ENCODE results near the gene OR5B2.
"Not testable (repeated sequence)": the region's sequence is repeated elsewhere in the genome, so short reads cannot be mapped to it uniquely, and the experiment has no call there.

The OR5B2 gene

GRCh38 chr11:58428021-58428420, at the start of gene OR5B2:
TSS of gene OR5B2 (minus strand) at chr11:58428121. CDS start at chr11:58423261, 4,860 bp downstream.
- no peak for DNase-seq

DNA sequence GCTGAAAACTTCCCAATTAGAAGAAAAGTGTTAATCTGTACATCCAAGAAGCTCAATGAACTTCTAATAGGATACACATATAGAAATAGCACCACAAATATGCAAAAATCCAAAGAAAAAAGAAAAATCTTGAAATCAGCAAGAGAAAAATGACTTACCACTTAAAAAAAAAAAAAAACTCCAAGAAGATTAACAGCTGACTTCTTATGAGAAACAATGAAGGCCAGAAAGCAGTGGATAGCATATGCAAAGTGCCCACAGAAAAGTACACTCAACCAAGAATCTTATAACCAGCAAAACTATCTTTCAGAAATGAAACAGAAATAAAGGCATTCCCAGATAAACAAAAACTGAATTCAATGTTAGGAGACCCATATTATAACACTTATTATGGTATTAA, 44.0 kb upstream of the OR5B2 start:
- DNase-seq: no peak

DNA sequence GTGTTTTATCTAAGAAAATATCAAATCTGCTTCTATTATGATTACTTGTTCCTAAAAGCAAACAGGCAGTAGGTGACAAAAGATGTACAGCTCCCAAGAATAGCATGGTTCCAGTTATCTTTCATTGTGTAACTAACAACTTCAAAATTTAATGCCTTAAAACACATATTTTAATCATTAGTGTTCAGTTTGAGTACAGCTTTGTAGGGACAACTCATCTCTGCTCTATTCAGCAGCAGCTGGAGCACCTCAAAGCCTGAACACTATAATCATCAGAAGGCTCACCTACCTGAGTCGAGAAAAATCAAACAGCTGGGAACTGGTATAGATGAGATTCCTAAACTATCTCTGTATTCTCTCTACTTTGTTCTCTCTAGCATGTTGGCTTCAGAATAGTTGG, 38.4 kb upstream of the OR5B2 start:
- DNase-seq: no peak

- no peak for DNase-seq
These were observed 37.8 kb upstream of the OR5B2 start for GRCh38 chr11:58465690-58466089.

GRCh38 chr11:58451585-58451984, 23.7 kb upstream of the OR5B2 start:
- DNase-seq: no peak

GRCh38 chr11:58446294-58446693, 18.4 kb upstream of the OR5B2 start:
- no peak for DNase-seq

- no peak for DNase-seq
These were observed 16.4 kb upstream of the OR5B2 start for GRCh38 chr11:58444300-58444699.

GRCh38 chr11:58442136-58442535, 14.2 kb upstream of the OR5B2 start, which contains the start of gene OR5B12:
TSS of gene OR5B12 (minus strand) at chr11:58442236. CDS start at chr11:58440151, 2,085 bp downstream.
- DNase-seq: no peak

DNA sequence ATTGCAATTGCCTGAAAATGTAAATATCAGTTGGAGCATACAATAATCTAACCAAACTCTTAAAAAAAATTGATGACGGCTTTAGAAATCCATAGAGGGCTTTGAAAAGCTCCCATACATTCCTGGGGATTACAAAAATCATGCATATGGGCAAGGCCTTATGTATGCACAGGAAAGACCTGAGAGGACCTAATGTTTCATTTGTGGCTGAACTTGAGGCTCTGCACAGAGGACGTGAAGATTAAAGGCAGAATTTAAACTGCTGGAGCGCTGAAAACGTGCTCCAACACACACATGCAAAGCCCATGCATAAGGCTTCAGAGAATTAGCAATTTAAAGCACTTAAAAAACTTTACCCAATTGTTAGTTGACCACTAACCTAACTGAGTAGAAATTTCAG, 10.6 kb upstream of the OR5B2 start:
- no peak for DNase-seq

- no peak for DNase-seq
These were observed 6.3 kb upstream of the OR5B2 start for GRCh38 chr11:58434217-58434616.

DNA sequence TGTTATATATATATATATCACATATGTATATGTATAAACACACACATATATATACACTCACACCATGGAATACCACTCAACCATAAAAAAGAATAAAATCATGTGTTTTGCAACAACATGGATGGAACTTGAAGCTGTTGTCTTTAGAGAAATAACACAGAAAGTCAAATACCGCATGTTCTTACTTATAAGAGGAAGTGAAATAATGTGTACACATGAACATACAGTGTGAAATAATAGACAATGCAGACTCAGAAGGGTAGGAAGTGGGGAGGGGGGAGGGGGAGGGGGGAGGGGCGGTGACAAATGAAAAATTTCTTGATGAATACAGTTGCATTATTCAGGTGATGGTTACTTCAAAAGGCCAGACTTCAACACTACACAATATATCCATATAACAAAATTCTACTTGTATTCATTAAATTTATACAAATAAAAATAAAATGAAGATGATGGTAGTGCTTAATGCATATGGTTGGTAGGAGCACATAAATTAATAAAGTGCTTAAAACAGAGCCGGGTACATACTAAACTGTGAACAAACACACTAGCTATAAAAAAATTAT, 5.8 kb upstream of the OR5B2 start:
- no peak for DNase-seq

GRCh38 chr11:58429273-58429672, 1.4 kb upstream of the OR5B2 start:
- no peak for DNase-seq

DNA sequence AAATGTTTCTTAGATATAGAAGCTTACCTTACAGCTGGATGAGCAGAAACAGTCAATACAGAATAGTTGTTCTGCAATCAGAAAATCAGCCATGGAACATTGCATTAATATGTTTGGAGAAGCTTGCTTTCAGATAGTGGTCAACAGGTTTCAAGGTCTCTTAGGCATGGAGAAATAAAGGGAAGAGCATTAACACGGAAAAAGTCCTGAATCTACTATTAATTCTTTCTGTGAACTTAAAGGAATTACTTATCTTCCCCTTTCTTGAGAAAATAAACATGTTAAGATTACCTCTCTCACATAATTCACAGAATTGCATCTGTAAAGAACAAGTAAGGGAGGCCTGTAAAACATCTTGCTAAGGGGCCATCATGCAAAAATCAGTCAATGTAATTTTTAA, 21.1 kb downstream of the OR5B2 start, which contains the start of gene OR5B3:
Gene OR5B3, minus strand, starts transcription at position 101 of the 400 bp plus-strand sequence. CDS start 3,465 bp downstream, outside the sequence.
- no peak for DNase-seq

DNA sequence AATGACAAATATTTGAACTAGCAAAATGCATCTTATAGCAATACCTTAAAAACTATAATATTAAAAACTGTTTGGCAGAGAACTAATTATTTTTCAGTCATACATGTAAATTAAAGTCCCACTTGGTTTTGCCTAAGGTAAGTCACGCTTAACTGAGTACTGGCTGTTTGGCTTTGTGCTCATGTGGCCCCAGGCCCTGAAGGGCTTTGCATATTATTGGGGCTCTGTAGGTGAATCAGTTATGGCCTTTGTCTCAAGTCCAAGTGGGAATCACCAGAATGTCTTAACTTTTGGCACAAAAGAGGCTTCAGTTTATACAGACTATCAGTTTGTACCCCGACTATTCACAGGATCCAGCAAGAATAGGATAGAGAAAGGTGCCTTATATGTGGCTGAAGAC, 28.3 kb downstream of the OR5B2 start:
- DNase-seq: not testable (repeated sequence)

- no peak for DNase-seq
These were observed 32.3 kb downstream of the OR5B2 start for GRCh38 chr11:58395581-58395980.

GRCh38 chr11:58394195-58394594, 33.7 kb downstream of the OR5B2 start:
- no peak for DNase-seq

GRCh38 chr11:58392746-58393145, 35.2 kb downstream of the OR5B2 start:
- peak; percentile 10 for DNase-seq

- DNase-seq: no peak
These were observed 36.0 kb downstream of the OR5B2 start for GRCh38 chr11:58391879-58392278.

GRCh38 chr11:58390551-58391063, 37.3 kb downstream of the OR5B2 start:
- DNase-seq: no peak

All from NCI-H526 treated with DMSO at 0.1 percent for 48 hours (cell line).